ENCODE results near the gene NUDCD3.

DNA sequence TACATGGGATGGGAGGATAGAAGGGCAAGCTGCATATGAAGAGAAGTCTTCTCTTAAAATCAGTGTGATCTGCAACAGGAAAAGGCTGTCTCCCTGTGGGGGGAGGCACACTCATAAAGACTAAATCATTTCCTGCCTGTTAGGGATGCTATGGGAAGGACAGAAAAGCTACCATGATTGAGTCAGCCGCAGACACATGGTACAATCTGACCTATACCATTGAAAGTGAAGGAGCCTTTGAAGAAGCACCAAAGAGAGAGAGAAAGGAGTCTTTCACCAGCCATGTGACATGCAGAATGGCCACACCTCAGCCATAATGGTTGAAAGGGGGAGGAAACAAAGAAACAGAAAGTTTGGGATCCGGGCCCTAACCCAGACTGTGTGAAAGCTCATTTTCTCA is 29.1 kb downstream of the NUDCD3 start:
- TF ChIP-seq, protein P1, sequence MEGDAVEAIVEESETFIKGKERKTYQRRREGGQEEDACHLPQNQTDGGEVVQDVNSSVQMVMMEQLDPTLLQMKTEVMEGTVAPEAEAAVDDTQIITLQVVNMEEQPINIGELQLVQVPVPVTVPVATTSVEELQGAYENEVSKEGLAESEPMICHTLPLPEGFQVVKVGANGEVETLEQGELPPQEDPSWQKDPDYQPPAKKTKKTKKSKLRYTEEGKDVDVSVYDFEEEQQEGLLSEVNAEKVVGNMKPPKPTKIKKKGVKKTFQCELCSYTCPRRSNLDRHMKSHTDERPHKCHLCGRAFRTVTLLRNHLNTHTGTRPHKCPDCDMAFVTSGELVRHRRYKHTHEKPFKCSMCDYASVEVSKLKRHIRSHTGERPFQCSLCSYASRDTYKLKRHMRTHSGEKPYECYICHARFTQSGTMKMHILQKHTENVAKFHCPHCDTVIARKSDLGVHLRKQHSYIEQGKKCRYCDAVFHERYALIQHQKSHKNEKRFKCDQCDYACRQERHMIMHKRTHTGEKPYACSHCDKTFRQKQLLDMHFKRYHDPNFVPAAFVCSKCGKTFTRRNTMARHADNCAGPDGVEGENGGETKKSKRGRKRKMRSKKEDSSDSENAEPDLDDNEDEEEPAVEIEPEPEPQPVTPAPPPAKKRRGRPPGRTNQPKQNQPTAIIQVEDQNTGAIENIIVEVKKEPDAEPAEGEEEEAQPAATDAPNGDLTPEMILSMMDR (IDR thresholded peaks at IDR 0.05; ENCODE audit: insufficient read depth, low read depth, low read length), result no peak
- no peak for TF ChIP-seq EZH2 (IDR thresholded peaks at IDR 0.05; ENCODE audit: insufficient read depth, low read length)
